Measurements from ENCODE around the gene HECTD3.
"Not testable (repeated sequence)": the region's sequence is repeated elsewhere in the genome, so short reads cannot be mapped to it uniquely, and the experiment has no call there.

HECTD3 gene

DNA sequence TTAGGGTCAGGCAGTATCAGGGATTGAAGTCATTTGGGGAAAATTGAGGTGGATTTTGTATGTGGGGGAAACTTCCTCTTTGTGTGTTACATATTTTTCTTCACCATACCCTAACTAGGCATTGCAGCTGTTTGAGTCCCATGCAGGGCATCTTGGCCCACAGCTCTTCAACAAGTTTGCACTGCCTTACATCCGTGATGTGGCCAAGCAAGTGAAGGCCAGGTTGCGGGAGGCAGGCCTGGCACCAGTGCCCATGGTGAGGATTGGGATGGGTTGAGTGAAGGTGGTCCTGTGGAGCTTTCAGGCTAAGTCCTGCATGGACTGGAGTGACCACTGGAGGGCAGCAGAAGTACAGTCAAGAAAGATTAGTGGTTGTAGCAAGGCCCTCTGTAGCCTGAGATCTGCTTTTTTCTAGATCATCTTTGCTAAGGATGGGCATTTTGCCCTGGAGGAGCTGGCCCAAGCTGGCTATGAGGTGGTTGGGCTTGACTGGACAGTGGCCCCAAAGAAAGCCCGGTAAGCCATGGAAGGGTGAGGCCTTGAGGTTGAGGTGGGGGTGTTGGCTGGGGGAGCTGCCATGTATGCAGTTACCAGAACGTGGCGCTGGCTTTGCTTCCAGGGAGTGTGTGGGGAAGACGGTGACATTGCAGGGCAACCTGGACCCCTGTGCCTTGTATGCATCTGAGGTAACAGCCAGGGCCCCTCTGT, 3.4 kb upstream of the HECTD3 start:
- DNase-seq (ENCODE audit: low read depth), result peak; percentile 73

DNA sequence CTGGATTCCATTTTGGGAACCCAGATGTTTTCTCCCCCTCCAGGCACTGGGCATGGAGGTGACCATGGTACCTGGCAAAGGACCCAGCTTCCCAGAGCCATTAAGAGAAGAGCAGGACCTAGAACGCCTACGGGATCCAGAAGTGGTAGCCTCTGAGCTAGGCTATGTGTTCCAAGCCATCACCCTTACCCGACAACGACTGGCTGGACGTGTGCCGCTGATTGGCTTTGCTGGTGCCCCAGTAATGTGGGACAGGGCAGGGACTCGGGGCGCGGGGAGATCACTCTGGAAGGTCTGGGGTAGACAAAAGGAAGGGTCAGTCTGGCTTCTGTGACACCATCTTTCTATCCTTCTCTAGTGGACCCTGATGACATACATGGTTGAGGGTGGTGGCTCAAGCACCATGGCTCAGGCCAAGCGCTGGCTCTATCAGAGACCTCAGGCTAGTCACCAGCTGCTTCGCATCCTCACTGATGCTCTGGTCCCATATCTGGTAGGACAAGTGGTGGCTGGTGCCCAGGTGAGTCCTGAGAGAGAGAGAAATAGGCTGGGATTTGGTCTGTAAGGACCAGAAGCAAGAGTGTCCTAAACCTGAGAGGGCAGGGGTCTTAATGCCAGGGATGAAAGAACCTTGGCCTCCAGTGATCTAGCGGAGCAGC, 2.6 kb upstream of the HECTD3 start:
- DNase-seq (ENCODE audit: low read depth), result no peak

DNA sequence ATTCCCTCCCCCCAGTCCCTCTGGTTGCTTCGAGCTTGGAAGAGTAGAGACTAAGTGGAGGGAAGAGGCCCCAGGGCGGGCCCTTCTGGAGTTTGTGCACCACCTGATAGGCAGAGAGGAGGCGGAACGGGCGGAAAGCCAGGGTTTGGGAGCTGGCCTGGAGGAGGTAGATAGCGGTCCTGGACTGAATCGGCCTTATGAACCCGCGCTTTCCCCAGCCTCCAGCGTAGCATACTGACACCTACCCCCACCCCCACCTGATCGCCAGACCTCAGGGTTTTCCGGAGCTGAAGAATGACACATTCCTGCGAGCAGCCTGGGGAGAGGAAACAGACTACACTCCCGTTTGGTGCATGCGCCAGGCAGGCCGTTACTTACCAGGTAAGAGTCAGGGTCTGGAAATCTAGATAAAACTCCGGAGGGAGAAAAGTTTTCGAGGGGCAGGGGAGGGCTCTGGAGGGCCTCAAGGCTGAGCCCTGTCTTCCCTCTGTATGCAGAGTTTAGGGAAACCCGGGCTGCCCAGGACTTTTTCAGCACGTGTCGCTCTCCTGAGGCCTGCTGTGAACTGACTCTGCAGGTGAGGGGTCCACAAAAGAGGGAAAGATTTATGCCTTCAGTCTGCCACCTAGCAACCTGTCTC, 1.6 kb upstream of the HECTD3 start:
- DNase-seq (ENCODE audit: low read depth), result peak; percentile 14

DNA sequence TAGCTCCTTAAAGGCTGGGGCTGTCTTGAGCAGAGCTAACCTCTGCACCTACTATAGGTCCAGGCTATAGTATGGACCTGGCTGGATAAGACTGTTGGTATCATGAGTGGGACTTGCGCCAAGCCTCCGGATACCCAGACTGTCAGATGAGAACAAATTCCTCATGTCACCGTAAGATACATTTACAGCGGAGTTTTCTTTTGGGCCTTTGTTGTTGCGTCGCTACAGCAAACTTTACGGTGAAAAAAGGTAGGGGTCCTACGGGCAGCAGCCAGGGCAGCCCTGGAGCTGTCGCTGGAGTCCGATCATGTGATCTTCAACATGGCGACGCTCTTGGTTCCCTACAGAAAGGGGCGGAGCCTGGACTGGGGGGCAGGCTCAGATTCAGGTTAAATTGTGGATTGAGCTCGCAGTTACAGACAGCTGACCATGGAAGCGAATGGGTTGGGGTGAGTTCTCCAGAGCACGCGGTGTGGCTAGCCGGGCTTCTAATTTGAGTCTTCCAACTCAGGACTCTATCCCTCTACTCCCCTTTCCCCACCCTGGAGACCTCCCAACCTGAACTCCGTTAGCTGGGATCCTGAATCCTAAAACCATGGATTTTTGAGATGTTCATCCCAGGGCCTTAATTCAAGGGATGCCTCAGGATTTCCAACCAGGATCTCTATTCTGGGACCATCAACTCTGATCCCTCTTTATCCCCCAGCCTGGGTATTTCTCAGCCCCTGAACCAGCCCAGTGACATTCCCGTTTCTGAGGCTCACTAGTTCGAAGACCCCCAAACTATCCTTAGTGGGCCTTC, 914 bp upstream of the HECTD3 start, which contains the start of gene UROD:
Gene UROD, plus strand, starts transcription at position 418 of the 802 bp plus-strand sequence. Its CDS starts 12 bp downstream, at position 430.
- DNase-seq (ENCODE audit: low read depth), result peak; percentile 78

DNA sequence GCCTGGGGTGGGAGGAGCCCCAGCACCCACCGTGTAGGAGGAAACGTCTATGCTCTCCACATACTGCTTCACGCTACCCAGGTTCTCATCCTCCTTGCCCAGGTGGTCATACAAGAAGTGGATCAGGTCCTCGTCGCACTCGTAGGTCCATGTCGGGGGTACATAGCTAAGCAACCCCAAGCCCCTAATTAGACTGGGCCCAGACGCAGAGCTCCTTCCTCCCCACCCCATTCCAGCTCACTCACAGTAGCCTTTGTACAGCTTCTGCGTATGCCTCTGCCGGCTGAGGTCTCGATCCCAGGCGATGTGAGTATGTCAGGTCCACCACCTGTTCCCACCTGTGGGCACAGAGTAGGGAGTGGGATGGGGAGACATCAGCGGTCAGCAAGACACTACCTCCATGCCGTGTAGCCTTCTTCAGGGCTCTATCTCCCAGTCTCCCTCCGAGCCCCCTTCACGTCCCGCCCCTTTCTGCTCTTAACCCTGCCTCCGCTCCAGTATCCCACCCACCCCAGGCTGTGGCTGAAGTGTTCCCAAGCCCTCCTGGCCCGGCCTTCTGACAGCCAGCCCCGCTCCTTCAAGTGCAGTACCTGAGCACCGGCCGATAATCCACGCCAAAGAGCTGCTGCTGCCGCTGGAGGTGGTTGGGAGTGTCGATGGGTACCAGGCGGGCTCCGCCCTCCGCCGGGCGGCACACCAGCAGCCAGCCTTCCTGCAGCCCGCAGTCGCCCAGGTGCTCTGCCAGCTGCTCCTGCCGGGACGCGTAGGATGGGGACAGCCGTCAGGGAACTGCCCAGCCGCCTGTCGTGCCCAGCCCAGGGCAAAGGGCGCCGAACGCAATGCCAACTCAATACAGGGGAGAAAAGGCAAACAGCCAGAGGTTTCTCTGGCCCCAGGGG, 919 bp downstream of the HECTD3 start:
- DNase-seq (ENCODE audit: low read depth), result no peak

DNA sequence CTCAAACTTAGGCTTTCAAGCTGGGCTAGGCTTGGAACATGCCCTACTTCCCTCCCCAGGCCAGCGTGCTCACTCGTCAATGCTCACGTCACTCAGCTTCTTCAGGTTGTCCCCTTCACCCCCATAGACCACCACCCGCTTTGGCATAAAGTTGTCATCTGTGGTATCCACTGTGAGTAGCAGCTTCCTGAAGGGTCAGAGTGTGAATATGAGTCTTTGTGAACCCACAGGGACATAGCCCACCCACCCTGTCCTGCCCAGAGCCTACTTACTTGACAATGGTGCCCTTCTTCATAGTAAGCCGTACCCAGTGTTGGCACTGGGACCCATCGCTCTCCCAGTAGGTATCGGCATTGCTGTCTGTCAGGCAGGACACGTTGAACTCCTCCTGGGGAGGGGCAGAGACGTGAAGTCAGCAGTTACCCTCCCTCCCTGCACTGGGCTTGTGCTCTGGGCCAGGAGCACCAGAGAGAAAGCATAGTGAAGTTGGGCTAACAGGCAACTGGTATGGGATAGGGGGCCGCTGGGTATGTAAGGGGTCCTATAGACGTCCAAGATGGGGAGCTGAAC, 1.7 kb downstream of the HECTD3 start:
- DNase-seq (ENCODE audit: low read depth), result no peak

DNA sequence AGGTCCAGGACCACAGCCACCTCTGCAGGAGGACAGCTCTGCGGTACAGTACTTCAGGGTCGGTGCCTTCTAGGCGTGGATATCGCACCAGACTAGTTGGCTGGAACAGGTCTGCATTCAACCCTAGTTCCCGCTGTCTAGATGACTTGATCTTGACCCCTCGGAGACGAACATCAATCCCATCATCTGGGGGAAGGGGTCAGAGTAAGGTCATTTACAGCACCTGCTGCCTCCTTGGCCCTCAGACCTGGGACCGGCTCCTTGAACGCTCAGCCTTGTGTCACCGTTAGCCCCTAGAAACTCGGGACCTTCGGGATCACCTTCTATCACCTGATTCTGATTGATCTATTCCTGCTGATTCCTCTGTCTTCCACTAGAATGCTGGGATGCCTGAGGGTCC, 2.6 kb downstream of the HECTD3 start:
- DNase-seq (ENCODE audit: low read depth), result no peak

DNA sequence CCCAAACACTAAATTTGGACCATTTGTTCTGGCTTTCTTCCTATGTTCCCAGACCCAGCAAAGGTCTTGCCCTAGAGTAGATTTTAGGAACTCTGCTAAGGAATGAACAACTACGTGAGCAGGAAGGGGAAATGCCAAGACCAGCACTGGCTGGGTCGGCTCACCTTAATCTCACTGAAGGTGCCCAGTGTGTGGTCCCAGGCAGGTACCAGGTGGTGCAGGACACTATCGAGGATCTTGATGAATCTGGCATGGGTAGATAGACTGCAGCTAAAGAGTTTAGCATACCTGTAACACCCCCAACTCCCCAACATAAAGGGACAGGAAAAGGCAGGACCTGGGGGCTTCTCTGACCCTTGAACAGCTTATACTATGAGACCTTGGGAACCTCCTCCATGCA, 3.0 kb downstream of the HECTD3 start:
- no peak for DNase-seq (ENCODE audit: low read depth)

DNA sequence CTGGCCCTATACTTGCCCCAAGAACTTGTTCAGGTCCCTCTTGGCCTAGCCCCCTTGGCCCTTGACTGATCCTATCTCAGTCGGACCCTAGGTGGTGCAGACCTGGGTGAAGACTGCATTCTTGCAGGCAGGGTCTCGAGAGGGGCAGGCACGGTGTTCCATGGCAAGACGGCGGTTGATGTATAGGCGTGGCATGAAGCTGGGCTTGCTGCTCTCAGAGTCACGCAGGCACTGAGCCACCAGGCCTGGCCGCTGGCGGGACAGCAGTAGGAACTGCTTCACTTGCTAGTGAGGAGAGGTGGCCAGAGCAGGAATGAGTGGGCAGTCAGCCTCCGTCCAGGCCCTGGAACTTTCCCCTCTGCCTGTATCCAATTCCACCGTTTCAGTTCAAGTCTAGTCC, 3.8 kb downstream of the HECTD3 start:
- no peak for DNase-seq (ENCODE audit: low read depth)

DNA sequence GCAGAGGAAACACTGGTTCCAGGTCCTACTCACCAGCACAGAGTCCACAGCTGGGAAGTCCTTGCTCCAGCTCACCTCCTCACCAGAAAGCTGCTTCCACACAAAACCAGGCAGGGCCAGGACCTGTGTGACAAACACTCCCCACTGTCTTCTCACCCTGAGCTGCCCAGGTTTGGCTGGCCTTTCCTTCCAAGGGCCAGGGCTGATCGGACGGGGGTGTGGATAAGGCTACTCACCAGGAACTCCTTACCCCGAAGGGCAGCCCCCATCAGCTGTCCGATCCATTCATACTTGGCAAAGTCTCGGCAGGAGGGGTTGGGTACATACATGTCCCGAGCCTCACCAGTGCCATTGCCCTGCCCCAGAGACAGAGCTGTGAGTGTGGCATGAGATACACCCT, 5.4 kb downstream of the HECTD3 start:
- DNase-seq (ENCODE audit: low read depth), result no peak

DNA sequence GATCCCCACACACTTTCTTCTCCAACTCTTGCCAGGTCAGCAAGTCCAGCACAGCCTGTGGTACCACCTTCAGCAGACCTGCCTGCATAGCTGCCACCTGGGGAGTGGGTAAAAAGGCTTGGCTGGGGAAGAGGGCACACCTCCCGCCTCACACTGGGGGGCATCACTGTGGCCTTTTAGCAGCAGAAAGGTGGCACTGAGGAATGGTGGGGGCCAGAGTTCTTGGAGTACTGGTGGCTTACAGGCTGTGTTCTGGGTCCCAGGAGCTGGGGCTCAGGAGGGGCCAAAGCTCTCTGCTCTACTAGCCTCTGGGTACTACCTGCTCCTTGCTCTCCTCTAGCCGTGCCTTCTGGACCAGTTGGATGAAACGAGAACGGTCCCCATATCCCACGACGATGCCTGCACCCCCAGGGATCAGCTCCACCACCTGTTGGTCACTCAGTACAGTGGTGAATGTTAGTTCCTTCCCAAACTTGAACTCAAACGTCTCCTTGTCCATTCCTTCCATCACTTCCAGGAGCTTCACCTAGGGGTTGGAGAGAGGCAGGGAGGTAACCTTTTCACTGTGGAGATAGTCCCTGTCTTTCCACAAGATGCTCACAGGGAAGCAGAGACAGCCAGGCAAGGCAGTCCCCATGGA, 6.7 kb downstream of the HECTD3 start:
- no peak for DNase-seq (ENCODE audit: low read depth)

DNA sequence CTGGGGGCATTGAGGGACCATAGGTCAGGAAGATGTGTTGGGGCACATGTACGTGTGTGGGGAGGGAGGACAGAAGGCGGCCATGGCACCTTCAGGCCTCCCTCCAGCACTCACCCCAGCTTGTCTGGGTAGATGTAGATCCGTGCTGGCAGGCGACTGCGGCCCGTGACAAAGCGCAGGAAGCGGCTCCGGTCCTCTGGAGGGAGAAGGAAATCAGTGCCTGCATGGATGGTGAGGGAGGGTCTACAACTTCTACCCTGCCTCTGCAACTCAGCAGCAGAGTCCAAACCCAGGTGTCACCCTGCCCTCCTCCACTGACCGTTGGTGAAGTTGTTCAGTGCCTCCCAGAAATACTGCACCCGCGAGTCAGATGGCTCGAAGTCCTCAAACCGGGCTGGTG, 7.4 kb downstream of the HECTD3 start:
- DNase-seq (ENCODE audit: low read depth), result no peak

DNA sequence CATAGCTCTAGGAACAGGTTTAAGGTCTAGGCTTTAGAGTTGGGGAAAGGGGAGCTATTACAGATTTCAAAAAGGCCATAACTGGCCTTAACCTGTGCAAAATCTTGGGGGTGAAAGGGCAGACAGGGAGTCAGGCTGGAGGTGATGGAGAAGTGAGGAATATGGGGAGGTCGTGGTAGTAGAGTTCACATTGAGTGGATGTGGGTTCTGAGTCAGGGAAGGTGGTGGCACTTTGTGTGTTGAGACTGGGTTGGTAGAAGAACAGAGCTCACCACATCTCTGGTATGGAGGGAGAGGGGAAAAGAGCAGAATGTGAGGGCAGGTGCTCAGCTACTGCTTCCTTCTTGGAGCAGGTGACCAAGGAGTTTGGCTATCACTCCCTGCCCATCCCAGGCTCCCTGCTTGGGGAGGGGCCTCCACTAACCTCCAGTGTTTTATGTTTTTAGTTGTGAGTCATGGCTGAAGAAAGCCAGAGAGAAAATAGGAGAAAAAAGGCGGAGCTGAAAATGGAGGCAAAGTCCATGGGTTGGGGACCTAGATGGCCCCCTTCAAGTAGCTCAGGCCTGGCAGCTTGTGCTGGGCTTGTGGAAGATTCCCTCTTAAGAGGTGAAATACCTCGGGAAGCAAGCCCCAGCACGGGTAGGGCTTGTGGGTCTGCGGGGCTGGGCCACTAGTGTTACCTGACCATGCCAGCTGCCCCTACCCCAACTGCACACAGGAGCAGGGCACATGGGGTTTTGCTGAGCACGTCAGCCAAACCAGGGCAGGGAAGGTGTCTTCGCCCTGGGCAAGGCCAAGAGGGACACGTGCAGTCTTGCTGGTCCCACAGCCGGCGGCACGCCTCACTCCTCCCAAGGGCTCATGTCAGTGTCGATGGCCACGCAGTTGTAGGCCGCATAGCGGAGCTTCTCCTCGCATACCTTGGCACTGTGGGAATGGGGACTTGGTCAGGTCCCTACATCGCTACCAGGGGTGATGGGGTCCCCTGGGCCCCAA, 8.2 kb downstream of the HECTD3 start:
- DNase-seq (ENCODE audit: low read depth), result no peak

DNA sequence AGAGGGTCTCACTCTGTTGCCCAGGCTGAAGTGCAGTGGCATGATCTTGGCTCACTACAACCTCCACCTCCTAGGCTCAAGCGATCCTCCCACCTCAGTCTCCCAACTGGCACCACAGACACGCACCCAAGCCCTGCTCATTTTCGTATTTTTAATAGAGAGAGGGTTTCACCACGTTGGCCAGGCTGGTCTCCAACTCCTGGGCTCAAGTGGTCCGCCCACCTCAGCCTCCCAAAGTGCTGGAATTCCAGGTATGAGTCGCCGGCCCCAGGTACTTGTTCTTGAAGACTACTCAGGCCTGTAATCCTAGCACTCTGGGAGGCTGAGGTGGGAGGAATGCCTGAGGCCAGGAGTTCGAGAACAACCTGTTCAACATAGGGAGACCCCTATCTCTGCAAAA, 9.5 kb downstream of the HECTD3 start:
- not testable (repeated sequence) for DNase-seq (ENCODE audit: low read depth)

DNA sequence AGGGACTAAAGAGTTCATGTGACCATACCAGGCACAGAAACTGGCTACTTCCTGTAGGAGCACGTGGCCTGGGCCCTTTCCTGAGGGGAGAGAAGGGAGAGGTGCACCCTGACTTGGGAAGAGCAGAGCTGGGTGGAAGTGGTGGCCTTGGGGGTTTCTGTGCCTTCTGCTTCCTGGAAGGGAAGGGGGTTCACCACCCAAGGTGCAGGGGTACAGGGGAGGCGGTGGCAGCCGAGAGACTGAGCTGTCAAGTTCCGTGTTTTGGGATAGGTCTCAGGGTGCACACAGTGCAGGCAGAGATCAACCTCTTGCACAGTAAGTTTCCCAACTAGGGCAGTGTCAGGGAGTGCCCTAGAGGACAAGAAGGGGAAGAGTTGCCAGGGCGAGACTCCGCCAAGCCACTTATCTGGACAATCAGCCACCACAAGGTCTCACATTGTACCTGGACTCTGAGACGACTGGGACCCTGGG, 10.1 kb downstream of the HECTD3 start:
- DNase-seq (ENCODE audit: low read depth), result no peak

DNA sequence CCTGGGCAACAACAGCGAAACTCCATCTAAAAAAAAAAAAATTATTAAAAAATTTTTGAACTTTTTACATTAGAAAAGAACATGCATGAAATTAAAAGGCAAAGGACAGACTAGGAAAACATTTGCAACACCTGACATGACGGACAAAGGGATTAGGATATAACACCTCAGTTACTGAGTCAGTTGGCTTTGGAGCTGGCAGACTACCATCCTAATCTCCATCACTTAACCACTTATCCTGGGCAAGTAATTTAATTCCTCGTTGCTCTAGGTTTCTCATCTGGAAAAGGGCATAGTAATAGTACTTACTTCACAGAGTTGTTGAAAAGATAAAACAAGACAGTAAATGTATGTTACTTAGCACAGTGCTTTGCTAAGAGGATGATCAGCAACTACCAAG, 11.9 kb downstream of the HECTD3 start:
- no peak for DNase-seq (ENCODE audit: low read depth)

DNA sequence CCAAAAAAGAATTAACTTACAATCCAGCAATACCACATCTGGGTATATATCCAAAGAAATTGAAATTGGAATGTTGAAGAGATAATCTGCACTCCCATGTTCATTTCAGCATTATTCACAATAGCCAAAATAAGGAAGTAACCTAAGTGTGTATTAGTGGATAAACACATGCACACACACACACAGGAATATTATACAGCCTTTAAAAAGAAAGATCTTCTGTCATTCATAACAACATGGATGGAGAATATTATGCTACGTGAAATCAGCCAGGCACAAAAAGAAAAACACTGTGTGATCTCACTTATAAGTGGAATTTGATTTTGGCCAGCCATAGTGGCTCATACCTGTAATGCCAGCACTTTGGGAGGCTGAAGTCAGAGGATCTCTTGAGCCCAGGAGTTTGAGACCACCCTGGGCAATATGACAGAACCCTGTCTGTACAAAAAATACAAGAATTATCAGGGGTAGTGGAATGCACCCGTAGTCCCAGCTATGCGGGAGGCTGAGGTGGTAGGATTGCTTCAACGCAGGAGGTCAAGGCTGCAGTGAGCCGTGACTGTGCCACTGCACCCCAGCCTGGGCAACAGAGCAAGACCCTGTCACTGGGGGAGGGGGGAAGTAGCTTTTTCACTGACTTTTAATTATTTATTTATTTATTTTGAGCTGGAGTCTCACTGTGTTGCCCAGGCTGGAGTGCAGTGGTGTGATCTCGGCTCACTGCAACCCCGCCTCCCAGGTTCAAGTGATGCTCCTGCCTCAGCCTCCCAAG, 15.5 kb downstream of the HECTD3 start:
- DNase-seq (ENCODE audit: low read depth), result no peak

DNA sequence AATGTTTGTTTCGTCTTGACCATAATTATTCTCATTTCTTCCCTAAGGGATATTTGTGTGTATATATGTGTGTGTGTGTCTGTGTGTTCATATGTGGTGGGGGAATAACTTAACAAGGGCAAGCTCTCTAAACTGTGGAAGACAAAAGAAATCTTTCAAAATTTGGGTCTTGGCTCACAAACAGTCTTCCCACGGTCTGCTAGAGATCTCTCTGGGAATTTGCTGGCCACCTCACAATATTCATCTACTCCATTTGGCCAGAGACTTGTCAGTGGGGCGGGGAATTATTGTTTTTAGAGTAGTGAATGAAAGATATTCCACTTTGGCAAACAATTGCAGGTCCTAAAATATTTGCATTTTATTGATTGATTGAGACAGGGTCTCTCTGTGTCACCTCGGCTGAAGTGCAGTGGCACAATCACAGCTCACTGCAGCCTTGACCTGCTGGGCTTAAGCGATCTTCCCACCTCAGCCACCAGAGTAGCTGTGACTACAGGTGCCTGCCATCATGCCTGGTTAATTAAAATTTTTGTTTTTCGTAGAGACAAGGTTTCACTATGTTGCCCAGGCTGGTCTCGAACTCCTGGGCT, 16.7 kb downstream of the HECTD3 start:
- no peak for DNase-seq (ENCODE audit: low read depth)

Data from activated T-cell treated with anti-CD3 and anti-CD28 coated beads for 1 hour (primary cell).